ENCODE results near the gene MAN2B2. TPM values are rescaled to one million over a fixed set of nuclear protein-coding genes. Genes with fewer than 3 reads are reported as not detected.
"Not testable (repeated sequence)": the region's sequence is repeated elsewhere in the genome, so short reads cannot be mapped to it uniquely, and the experiment has no call there.

MAN2B2 gene
- total RNA-seq, 1 donor from 2014 or later = 18.6 TPM

- DNase-seq (ENCODE audit: low spot score); intact Hi-C loops (cut with DNase I): not testable (repeated sequence)
Observed at GRCh38 chr4:6655291-6655690, 80.3 kb downstream of the MAN2B2 start.

- no peak for DNase-seq (ENCODE audit: low spot score)
- intact Hi-C loops (cut with DNase I) = no loop called here
Observed at GRCh38 chr4:6655924-6656323, 80.9 kb downstream of the MAN2B2 start.

- intact Hi-C loops (cut with DNase I) = no loop called here
- DNase-seq (ENCODE audit: low spot score) = peak; percentile 46
Observed at GRCh38 chr4:6657242-6658208, 82.5 kb downstream of the MAN2B2 start.

GRCh38 chr4:6658209-6658595, 83.2 kb downstream of the MAN2B2 start:
- intact Hi-C loops (cut with DNase I) = no loop called here
- no peak for DNase-seq (ENCODE audit: low spot score)

- DNase-seq (ENCODE audit: low spot score) = no peak
- intact Hi-C loops (cut with DNase I) = no loop called here
Observed at GRCh38 chr4:6658597-6659075, 83.6 kb downstream of the MAN2B2 start.

GRCh38 chr4:6659897-6660296, 84.9 kb downstream of the MAN2B2 start:
- intact Hi-C loops (cut with DNase I) = no loop called here
- no peak for DNase-seq (ENCODE audit: low spot score)

- DNase-seq (ENCODE audit: low spot score) = no peak
- intact Hi-C loops (cut with DNase I) = no loop called here
Observed at GRCh38 chr4:6660430-6660829, 85.4 kb downstream of the MAN2B2 start.

GRCh38 chr4:6662591-6662990, 87.6 kb downstream of the MAN2B2 start:
- DNase-seq (ENCODE audit: low spot score) = no peak
- intact Hi-C loops (cut with DNase I) = no loop called here

- intact Hi-C loops (cut with DNase I) = no loop called here
- DNase-seq (ENCODE audit: low spot score) = peak; percentile 66
Observed at GRCh38 chr4:6663596-6664393, 88.8 kb downstream of the MAN2B2 start.

- intact Hi-C loops (cut with DNase I) = no loop called here
- DNase-seq (ENCODE audit: low spot score) = no peak
Observed at GRCh38 chr4:6665320-6665654, 90.3 kb downstream of the MAN2B2 start.

- intact Hi-C loops (cut with DNase I) = no loop called here
- no peak for DNase-seq (ENCODE audit: low spot score)
Observed at GRCh38 chr4:6668391-6668790, 93.4 kb downstream of the MAN2B2 start.

GRCh38 chr4:6671648-6672047, 96.7 kb downstream of the MAN2B2 start:
- intact Hi-C loops (cut with DNase I) = loop anchor here (2.0 to 10.0 kb wide), 2 partner anchors 31 to 97 kb away; partner anchors contain the start of genes MAN2B2 and MRFAP1
- no peak for DNase-seq (ENCODE audit: low spot score)

GRCh38 chr4:6672131-6672530, 97.1 kb downstream of the MAN2B2 start:
- intact Hi-C loops (cut with DNase I) = loop anchor here (2.0 to 10.0 kb wide), 2 partner anchors 31 to 97 kb away; partner anchors contain the start of genes MAN2B2 and MRFAP1
- DNase-seq (ENCODE audit: low spot score) = no peak

- DNase-seq (ENCODE audit: low spot score) = peak; percentile 58
- intact Hi-C loops (cut with DNase I) = loop anchor here (2.0 to 10.0 kb wide), 2 partner anchors 32 to 98 kb away; partner anchors contain the start of genes MAN2B2 and MRFAP1
Observed at GRCh38 chr4:6672541-6673190, 97.7 kb downstream of the MAN2B2 start.

Other genes with a start within 250 kb of the MAN2B2 start
- 5.5 TPM for gene PPP2R2C, start 102.6 kb upstream of the MAN2B2 start, total RNA-seq
- gene MRFAP1, start 65.5 kb downstream of the MAN2B2 start, total RNA-seq = 262 TPM
- 2.8 TPM for gene S100P, start 118.7 kb downstream of the MAN2B2 start, total RNA-seq
- 48.6 TPM for gene MRFAP1L1, start 134.7 kb downstream of the MAN2B2 start, total RNA-seq
- 7.5 TPM for gene BLOC1S4, start 141.0 kb downstream of the MAN2B2 start, total RNA-seq
- gene KIAA0232, start 207.5 kb downstream of the MAN2B2 start, total RNA-seq = 73.0 TPM

All from cardiac septum (tissue), 1 donor.